NCI-H2227 (cell line): ENCODE results near the gene CCL23.

Source experiments
- DNase-seq: peaks from one replicate; lab custom pipeline; 2025; ENCODE audit not compliant: unreplicated experiment; lab: John Stamatoyannopoulos, UW

The CCL23 gene

DNA sequence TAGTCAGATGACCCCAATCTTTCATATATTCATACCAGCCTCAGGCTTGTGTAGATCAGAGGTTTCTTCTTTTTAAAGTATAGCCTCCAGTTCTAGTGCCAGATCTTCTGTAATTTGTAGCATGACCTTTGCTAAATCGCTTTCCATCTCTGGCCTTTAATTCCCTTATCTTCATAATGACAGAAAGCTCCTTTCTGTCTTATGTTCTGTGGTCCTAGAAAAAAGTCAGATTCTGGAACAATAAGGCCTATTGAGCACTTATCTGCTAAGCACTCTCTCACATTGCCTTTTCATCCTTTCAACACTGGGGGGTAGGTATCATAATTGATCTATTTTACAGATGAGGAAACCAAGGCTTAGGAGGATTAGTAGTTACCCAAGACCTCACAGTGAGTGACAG, 45.7 kb downstream of the CCL23 start:
- DNase-seq, result no peak

- peak; percentile 77 for DNase-seq
Measured at GRCh38 chr17:35969558-35970380, 48.0 kb downstream of the CCL23 start.

DNA sequence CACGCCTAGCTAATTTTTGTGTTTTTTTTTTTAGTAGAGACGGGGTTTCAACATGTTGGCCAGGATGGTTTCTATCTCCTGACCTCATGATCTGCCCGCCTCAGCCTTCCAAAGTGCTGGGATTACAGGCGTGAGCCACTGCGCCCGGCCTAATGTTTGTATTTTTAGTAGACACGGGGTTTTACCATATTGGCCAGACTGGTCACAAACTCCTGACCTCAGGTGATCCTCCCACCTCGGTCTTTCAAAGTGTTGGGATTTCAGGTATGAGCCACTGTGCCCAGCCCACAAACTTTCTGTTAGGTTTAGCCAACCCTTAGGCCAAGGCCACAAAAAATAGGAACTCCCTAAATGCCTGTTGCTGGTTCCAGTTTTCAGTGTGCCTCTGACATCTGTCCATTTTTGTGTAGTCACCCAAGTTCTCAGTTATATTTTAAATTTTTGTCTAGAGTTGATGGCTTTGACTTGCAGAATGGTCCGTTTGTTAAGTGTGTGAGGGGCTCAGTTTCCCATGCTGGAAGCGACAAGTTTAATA, 49.2 kb downstream of the CCL23 start:
- DNase-seq, result no peak

GRCh38 chr17:35965272-35965671, 52.5 kb downstream of the CCL23 start:
- DNase-seq, result no peak

GRCh38 chr17:35963663-35964062, 54.1 kb downstream of the CCL23 start:
- DNase-seq, result no peak
